RWPE1 (cell line): Measurements from ENCODE around the gene PLCG1.
A peak's percentile ranks its signal among the peaks of the same experiment; 100 is the strongest.

Experiments
- CTCF ChIA-PET: fragments of 350-600 bp; sonication (Branson Sonifier 250); formaldehyde crosslinking; extraction: SDS; loops from one replicate; lab custom pipeline; 2021; lab: Yijun Ruan, JAX
- POLR2A ChIA-PET: fragments of 400-600 bp; formaldehyde crosslinking; extraction: SDS; loops from one replicate; lab custom pipeline; 2020; ENCODE audit warnings: antibody characterized with exemption; ENCODE audit not compliant: low non-redundant PET; lab: Yijun Ruan, JAX
- DNase-seq: peaks from one replicate; pipeline ENCODE4 v3.0.0; 2012; ENCODE audit warnings: low spot score
- H3K27ac ChIP-seq: fragments of 450-650 bp; 2 replicates; pipeline ENCODE4 v1.5.1; 2017
- TF ChIP-seq, protein P1 (sequence below): fragments of 450-650 bp; conservative IDR thresholded peaks from 2 replicates; pipeline ENCODE4 v1.5.1; 2017; ENCODE audit warnings: low read depth, mild to moderate bottlenecking

The PLCG1 gene

DNA sequence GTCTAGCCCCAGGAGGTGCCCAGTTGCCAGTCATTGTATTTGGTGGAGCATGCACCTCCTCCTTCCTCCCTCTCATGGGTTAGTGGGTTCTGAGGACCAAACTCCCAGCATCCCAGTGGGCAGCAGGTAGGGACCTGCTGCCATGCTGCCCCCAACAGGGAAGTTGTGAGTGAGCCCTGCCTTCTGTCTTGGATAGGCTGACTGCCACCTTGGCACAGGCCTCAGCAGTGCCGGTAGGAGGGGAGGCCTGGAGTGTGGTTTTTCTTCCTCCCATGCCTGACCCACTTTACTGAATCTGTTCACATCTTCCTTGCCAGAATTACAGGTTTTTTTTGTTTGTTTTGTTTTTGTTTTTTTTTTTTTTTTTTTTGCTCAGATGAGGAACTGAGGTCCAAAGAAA lies 24.5 kb downstream of the PLCG1 start:
- H3K27ac ChIP-seq: peak overlapping the region; percentile 12; the same call in 1 of the 2 replicates
- ChIA-PET CTCF (interaction anchor here (3.1 kb wide), 1 partner anchor 11 kb away, joined by 10 read pairs; no protein-coding TSS in a partner anchor), POLR2A (interaction anchor here (0.5 kb wide), 1 partner anchor 153 kb away, joined by 10 read pairs; no protein-coding TSS in a partner anchor)
- TF ChIP-seq, protein P1, sequence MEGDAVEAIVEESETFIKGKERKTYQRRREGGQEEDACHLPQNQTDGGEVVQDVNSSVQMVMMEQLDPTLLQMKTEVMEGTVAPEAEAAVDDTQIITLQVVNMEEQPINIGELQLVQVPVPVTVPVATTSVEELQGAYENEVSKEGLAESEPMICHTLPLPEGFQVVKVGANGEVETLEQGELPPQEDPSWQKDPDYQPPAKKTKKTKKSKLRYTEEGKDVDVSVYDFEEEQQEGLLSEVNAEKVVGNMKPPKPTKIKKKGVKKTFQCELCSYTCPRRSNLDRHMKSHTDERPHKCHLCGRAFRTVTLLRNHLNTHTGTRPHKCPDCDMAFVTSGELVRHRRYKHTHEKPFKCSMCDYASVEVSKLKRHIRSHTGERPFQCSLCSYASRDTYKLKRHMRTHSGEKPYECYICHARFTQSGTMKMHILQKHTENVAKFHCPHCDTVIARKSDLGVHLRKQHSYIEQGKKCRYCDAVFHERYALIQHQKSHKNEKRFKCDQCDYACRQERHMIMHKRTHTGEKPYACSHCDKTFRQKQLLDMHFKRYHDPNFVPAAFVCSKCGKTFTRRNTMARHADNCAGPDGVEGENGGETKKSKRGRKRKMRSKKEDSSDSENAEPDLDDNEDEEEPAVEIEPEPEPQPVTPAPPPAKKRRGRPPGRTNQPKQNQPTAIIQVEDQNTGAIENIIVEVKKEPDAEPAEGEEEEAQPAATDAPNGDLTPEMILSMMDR: no peak
- DNase-seq: no peak

DNA sequence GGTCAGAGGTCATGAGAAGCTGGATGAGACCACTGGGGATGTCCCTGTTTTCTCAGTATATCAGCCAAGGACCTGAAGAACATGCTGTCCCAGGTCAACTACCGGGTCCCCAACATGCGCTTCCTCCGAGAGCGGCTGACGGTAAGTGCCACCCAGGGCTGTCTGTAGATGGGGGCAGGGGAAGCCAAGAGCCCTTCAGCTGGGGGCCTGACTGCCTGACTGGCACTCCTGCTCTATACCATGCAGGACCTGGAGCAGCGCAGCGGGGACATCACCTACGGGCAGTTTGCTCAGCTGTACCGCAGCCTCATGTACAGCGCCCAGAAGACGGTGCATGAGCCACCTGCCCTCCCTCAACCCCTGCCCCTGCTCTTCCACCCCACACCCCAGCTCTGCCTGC lies 25.1 kb downstream of the PLCG1 start:
- POLR2A ChIA-PET: no interaction called here
- TF ChIP-seq, protein P1: no peak
- H3K27ac ChIP-seq: 0 out of 2 replicates have a peak overlapping the region, but pooled peaks have one; percentile 7
- CTCF ChIA-PET: interaction anchor here (1.1 to 3.1 kb wide), 4 partner anchors 11 to 178 kb away, joined by 3 to 10 read pairs (median 8); partner anchors contain the start of gene LPIN3
- no peak for DNase-seq

DNA sequence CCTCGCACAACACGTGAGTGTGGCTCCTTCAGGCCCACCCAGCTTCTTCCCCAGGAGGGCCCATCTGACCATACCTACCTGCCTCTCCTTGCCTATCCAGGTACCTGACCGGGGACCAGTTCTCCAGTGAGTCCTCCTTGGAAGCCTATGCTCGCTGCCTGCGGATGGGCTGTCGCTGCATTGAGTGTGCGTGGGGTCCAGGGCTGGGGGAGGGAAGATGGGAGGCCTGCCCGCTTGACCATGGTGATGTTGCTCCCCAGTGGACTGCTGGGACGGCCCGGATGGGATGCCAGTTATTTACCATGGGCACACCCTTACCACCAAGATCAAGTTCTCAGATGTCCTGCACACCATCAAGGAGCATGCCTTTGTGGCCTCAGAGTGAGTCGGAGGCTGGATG lies 26.5 kb downstream of the PLCG1 start:
- ChIA-PET POLR2A (no interaction called here), CTCF (interaction anchor here (0.8 to 1.6 kb wide), 4 partner anchors 9 to 177 kb away, joined by 4 to 9 read pairs (median 6); partner anchors contain the start of gene LPIN3)

DNA sequence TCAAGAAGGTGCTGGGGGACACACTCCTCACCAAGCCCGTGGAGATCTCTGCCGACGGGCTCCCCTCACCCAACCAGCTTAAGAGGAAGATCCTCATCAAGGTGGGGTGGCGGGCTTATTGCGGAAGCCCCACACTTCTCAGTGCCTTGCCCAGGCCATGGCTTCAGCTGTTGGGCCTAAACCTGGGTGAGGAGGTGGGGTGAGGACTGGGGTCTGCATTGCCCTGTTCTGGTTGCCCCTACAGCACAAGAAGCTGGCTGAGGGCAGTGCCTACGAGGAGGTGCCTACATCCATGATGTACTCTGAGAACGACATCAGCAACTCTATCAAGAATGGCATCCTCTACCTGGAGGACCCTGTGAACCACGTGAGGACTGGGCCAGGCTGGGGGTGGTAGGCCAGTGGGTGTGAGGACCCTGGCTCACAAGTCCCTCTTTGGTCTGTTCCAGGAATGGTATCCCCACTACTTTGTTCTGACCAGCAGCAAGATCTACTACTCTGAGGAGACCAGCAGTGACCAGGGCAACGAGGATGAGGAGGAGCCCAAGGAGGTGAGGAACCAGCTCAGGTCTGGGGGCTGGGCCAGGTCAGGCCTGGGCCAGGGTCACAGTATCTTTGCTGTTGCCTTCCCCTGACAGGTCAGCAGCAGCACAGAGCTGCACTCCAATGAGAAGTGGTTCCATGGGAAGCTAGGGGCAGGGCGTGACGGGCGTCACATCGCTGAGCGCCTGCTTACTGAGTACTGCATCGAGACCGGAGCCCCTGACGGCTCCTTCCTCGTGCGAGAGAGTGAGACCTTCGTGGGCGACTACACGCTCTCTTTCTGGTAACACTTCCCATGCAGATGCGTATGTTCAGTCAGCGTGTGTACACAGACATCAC lies 27.9 kb downstream of the PLCG1 start:
- CTCF ChIA-PET: interaction anchor here (1.1 kb wide), 1 partner anchor 8 kb away, joined by 4 read pairs; no protein-coding TSS in a partner anchor
- TF ChIP-seq, protein P1: no peak
- POLR2A ChIA-PET: no interaction called here

More for the DNA sequence above, 26.5 kb downstream of the PLCG1 start:
- DNase-seq: no peak
- H3K27ac ChIP-seq: no peak overlapping the region
- TF ChIP-seq, protein P1: no peak

DNA sequence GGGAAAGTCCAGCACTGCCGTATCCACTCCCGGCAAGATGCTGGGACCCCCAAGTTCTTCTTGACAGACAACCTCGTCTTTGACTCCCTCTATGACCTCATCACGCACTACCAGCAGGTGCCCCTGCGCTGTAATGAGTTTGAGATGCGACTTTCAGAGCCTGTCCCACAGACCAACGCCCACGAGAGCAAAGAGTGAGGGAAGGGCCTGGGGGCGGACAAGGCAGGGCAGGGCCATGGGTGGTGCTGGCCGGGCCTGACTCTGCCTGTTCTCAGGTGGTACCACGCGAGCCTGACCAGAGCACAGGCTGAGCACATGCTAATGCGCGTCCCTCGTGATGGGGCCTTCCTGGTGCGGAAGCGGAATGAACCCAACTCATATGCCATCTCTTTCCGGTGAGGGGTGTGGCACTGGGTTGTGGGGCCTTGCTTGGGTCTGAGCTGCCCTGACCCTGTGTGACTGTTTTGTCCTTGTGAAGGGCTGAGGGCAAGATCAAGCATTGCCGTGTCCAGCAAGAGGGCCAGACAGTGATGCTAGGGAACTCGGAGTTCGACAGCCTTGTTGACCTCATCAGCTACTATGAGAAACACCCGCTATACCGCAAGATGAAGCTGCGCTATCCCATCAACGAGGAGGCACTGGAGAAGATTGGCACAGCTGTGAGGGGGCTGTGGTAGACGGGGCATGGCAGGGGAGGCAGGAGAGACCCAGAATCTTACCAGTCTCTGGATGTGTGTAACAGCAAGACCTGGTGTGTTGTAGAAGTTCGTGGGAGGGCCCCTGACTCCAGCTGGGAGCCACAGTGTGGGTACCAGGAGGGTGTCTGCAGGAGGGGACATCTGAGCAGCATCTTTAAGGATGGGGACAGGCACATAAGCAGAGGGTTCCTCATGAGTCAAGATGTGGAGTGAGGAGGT lies 29.1 kb downstream of the PLCG1 start:
- TF ChIP-seq, protein P1: no peak
- DNase-seq: no peak
- H3K27ac ChIP-seq: peak overlapping the region; percentile 76
- CTCF ChIA-PET: interaction anchor here (1.6 to 2.0 kb wide), 2 partner anchors 66 to 174 kb away, joined by 4 to 9 read pairs; partner anchors contain the start of gene LPIN3
- POLR2A ChIA-PET: no interaction called here

More for the DNA sequence above, 27.9 kb downstream of the PLCG1 start:
- no peak for DNase-seq
- peak overlapping the region; percentile 3; the same call in 1 of the 2 replicates for H3K27ac ChIP-seq
